GM08714 (cell line): ENCODE results near the gene PDLIM3.
"Not testable (repeated sequence)": the region's sequence is repeated elsewhere in the genome, so short reads cannot be mapped to it uniquely, and the experiment has no call there.

Experiments used
- H3K4me3 ChIP-seq: fragments of 200-500 bp; sonication (Bioruptor generic); 2 replicates; pipeline ENCODE4 v1.5.1; 2014; ENCODE audit warnings: mild to moderate bottlenecking, low read length, inconsistent platforms
- ZNF274 ChIP-seq: IDR thresholded peaks from 2 replicates; pipeline ENCODE4 v1.6.1; 2012; ENCODE audit warnings: mild to moderate bottlenecking, low read depth, low read length

PDLIM3 gene

GRCh38 chr4:185514182-185514697, 21.1 kb downstream of the PDLIM3 start:
- no peak for TF ChIP-seq ZNF274
- no peak overlapping the region for H3K4me3 ChIP-seq

- no peak overlapping the region for H3K4me3 ChIP-seq
- TF ChIP-seq ZNF274: no peak
Measured at GRCh38 chr4:185513489-185514181, 21.7 kb downstream of the PDLIM3 start.

GRCh38 chr4:185512516-185512915, 22.8 kb downstream of the PDLIM3 start:
- H3K4me3 ChIP-seq: no peak overlapping the region
- TF ChIP-seq ZNF274: no peak

GRCh38 chr4:185511243-185511642, 24.1 kb downstream of the PDLIM3 start:
- H3K4me3 ChIP-seq: not testable (repeated sequence)

- no peak overlapping the region for H3K4me3 ChIP-seq
- TF ChIP-seq ZNF274: no peak
Measured at GRCh38 chr4:185510806-185511205, 24.5 kb downstream of the PDLIM3 start.

- TF ChIP-seq ZNF274: no peak
- H3K4me3 ChIP-seq: no peak overlapping the region
Measured at GRCh38 chr4:185508181-185508580, 27.1 kb downstream of the PDLIM3 start.

- H3K4me3 ChIP-seq: no peak overlapping the region
- TF ChIP-seq ZNF274: no peak
Measured at GRCh38 chr4:185506422-185506821, 28.9 kb downstream of the PDLIM3 start.

- TF ChIP-seq ZNF274: no peak
- no peak overlapping the region for H3K4me3 ChIP-seq
Measured at GRCh38 chr4:185504098-185505047, 30.9 kb downstream of the PDLIM3 start.

GRCh38 chr4:185502386-185502785, 32.9 kb downstream of the PDLIM3 start:
- no peak overlapping the region for H3K4me3 ChIP-seq
- no peak for TF ChIP-seq ZNF274

GRCh38 chr4:185500576-185500975, 34.7 kb downstream of the PDLIM3 start:
- no peak for TF ChIP-seq ZNF274
- no peak overlapping the region for H3K4me3 ChIP-seq

- no peak overlapping the region for H3K4me3 ChIP-seq
- TF ChIP-seq ZNF274: no peak
Measured at GRCh38 chr4:185500035-185500434, 35.3 kb downstream of the PDLIM3 start.

- TF ChIP-seq ZNF274: no peak
- H3K4me3 ChIP-seq: no peak overlapping the region
Measured at GRCh38 chr4:185488650-185489049, 46.7 kb downstream of the PDLIM3 start.

- no peak for TF ChIP-seq ZNF274
Measured at GRCh38 chr4:185481401-185481800, 53.9 kb downstream of the PDLIM3 start.

GRCh38 chr4:185480016-185480732, 55.1 kb downstream of the PDLIM3 start:
- H3K4me3 ChIP-seq: peak overlapping the region; percentile 14; the same call in 1 of the 2 replicates
- TF ChIP-seq ZNF274: no peak

More at GRCh38 chr4:185481401-185481800, 53.9 kb downstream of the PDLIM3 start:
- H3K4me3 ChIP-seq: no peak overlapping the region
